GM21515 (cell line): ENCODE results near the gene CACNB4.
"Not testable (repeated sequence)": the region's sequence is repeated elsewhere in the genome, so short reads cannot be mapped to it uniquely, and the experiment has no call there.

Source experiments
- ATAC-seq: cut with Tn5 transposase; IDR thresholded peaks from one replicate; pipeline ENCODE4 v1.9.1; 2021; ENCODE audit not compliant: unreplicated experiment

CACNB4 gene

DNA sequence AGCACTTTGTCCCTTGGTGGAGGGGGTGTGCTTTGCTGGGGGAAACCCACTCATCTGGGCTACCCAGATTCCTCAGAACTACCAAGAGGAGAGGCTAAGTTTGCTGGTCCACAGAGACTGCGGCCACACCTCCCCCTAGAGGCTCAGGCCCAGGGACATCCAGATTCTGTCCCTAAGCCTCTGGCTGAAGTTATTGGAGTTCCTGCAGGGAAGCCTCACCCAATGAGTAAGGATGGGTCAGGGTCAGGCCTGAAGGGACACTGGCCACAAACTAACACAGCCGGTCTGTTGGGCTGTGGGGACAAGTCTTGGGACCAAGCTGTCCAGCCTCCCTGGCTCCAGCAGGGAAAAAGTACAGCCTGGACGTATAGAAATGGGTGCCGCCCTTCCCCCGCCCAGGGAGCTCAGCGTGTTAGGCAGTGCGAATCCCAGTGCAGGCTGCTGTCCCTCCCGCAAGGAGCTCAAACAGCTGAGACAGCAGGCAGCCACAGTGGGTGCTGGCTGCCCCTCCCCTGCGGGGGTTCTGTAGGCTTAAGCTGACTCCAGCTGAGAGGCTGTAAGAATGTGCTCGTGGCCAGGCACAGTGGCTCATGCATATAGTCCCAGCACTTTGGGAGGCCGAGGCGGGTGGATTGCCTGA is 183.7 kb downstream of the CACNB4 start:
- no peak for ATAC-seq

DNA sequence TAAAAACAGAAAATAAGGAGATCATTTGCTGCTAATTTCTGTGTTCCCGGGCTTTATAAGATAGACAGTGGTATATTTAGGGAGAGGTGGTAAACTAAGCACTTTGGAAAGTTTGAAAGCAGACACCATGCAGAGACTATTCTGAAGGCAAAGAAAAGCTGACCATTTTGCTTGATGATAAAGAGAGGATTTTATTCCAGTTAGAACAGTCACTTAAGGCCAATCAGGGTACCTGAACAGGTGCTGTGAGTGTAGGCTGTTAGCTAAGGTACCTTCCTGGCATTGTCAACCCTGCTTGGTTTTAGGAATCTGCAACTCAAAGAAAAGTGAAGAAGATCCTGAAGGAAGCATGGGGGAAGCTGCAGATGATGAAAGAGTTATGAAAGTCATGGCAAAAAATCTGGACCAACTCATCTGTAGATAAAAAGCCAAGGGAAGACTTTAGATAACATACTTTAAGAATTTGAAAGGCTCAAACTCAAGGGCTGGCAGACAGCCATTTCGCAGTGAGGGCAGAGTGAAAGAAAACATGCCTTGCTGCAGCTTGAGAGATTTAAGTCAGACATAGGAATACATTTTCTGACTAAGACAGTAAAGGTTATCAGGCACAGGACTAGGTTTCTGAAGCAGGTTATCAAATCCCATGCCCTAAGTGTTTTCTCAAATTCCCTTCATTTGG is 190.5 kb downstream of the CACNB4 start:
- ATAC-seq = no peak

DNA sequence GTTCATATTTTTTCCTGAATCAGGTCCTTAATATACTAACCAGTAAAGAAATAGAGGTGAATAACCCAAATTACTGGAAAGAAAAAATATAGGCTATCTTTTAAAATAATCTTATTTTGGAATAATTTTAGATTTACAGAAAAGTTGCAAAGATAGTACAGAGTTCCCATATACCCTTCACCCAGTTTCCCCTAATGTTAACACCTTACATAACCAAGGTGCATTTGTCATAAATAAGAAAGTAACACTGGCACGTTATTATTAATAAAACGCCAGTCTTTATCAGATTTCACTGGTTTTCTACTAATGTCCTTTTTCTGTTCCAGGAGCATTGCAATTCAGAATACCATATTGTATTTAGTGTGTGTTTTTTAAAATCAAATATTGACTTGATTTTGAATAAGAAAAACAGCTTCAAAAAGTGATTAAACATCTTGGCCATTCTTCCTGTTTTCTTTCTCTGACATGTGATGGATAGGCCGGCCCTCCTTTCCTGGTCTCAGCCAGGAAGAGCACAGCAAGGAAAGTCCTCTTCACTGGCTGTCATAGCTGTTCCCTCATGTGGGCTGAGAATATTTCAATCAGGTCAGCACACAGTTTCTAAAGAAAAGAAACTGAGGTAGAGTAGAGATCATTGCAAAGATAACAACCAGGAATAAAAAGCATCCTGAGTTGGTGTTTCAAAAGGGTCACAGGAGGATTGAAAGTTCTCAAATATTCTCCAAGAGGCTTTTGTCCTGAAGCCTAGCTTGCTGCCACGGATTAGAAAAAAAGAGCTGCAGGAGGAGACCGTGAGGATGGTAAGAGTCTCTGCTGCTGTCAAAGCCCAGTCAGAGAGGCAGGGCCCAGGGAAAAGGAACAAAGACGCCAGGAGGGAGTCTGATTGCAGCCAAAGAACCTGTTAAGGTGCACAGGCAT is 191.3 kb downstream of the CACNB4 start:
- no peak for ATAC-seq

DNA sequence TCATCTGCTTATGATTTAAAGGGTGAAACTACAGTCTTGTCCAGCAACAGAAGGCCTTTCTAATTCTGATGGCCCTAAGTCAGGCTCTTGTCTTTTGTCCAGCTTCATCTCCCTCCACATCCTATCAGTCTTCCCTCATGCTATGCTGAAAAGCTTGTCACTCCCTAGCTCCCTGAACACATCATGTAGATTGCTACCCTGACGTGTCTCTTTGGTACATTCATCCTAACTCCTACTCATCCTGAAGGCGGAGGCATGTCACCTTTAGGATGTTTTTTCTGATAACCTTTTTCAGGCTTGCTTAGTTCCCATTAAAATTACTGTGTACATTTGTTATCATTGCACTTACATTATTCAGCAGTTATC is 192.2 kb downstream of the CACNB4 start:
- peak; percentile 20 for ATAC-seq

DNA sequence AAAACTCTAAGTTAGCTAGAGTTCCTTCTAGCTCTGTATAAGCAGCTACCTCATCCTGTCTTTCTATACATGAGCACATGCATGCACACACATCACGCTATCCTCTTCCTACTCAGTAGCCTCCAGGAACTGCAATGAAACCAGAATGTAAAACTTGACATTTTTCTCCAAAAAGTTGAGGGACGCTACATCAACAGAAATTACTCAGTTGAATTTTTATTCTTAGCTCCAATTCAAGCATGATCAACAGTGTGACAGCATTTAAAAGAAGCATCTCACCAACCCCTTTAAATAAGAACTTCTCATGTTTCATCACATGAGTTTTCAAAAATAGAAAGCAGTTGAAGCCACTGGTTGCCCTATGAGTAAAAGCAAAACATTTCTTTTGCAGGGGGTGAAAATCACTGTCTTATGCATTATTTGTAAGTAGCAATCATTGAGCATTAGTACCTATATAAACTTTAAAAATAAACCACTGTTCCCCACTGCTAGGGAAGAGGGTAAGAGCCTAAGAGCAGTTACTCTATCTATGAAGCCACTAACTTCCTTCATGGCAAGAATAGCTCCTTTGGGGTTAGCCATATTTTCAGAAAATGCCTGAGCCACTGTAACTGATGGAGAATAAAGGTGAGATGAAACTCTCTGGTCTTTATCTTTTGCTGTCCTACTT is 192.7 kb downstream of the CACNB4 start:
- peak; percentile 74 for ATAC-seq

DNA sequence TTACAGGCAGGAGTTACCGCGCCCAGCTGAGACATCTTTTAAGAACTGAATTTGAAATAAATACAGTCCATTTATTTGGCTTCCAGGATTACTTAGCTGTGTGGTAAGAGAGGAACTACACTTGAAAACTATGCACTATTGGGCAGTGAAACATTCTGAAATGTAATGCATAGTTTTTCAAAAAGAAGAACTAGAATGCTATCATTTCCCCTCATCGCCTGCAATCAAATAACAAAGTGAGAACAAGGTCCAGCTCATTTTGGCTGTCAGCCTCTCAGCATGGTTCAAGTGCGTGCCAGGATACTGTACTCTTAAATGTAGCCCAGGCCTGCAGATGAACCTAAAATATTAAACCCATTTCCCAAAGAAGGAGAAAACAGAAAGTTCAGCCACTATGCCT is 194.0 kb downstream of the CACNB4 start:
- ATAC-seq = no peak

DNA sequence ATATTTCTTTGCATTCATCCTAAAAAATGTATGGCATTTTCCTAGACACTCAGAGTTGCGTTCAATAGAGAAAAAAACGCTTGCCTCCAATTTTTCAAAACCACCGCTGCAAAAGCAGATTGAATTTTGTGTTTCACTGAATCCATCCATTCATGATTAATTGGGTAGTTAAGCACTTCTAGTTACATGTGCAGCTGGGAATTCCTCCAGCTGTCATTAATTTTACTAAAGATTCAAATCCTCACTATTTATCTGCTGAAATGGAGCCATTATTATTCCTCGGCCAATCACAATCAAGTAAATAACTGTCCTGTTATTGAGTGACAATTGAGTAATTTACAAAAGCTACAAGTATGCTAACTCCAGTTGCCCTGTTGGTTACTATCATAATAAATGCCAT is 194.8 kb downstream of the CACNB4 start:
- no peak for ATAC-seq

DNA sequence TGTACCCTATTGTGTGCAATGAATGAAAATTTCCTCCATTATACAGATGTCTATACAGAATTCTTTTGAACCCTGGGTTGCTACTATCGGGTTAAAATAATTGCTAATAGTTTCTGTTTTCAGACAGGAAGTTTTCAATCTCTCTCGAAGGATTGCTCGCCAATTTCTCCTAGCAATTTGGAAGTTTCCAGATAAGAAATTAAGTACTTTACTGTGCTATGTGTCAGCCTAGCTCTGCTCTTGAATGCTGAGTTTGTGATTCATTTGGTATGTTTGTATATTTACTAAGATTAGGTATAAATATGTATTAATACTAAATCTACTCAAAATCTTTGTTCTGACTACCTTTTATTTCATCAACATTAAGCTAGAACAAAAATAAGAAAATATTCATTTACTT is 196.0 kb downstream of the CACNB4 start:
- ATAC-seq = no peak

DNA sequence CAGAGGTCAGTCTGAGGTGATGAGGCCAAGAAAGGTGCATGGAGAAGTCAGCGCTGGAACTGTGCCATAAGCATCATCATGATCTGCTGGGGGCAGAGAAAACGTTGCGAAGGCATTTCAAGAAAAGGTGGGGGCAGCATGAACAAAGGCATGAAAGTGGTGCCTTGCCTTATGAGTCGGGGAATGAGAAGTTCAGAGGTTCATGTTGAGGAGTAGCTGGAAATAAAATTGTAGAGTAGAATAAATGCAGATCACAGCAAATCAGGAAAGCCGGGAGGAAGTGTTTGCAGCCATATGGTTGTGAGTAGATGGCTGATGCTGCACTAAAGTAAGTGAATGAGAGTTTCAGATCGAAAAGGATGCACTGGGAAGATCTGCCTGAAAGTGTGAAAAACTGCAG is 198.5 kb downstream of the CACNB4 start:
- no peak for ATAC-seq

DNA sequence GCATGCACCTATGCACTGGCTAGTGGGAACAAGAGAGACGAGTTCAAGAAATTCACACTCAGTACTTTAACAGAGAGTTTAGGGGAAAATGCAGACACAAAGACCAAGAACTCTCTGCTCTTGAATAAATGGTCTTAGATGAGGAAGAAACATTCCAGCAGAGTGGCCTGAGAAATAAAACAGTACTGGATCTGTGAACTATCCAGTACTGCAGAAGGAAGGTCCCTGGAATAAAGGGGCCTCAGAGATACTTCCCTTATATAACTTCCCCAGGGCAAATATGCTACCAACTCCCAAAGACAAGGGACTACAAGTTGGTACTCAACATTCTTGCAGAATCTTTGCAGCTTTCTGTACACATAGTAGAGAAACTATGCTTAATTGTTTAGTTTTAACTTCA is 199.7 kb downstream of the CACNB4 start:
- ATAC-seq = no peak

DNA sequence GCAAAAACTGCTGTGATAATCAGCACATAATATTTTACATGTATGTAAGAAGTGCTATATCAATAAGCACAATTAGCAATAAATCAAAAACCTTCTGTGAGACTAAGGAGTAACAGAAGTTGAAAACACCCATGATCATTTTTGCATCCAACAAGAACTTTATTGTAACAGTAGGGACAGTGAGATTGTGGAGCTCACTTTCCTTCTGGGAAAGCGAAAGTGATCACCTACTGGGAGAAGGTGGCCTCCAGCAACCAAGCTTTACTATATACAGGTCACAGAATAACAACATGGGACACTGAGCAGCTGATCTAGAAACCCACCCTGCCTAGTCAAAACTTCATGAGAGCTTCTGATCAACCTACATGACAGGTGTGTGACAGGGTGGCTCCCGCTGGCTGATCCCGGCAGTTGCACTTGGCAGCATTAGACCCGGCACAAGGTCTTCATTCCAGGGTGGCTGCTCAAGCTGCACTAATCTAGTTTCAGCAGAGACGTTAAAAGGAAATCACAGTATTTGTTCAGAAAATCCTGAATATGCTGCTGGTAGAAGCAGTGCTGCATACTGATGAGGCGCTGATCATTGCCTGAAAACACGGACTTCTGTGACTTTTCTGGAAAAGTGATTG is 207.2 kb downstream of the CACNB4 start:
- ATAC-seq = no peak

DNA sequence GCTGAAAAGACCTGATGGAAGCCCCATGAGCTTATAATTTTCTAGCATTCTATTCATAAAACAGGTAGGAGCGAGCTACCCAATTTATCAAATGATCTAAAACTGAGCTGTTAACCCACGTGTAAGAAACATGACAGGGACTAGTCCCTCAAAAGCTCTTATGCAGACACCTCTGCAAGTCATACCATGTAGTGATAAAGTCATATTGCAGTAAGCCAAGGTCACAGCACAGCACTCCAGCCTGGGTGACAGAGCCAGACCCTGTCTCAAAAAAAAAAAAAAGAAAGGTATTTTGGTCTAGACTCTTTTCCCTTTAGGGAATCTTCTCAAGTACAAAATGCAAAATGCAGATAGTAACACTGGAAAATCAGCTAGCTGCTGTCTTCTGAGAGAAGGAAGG is 211.7 kb downstream of the CACNB4 start:
- ATAC-seq = no peak

DNA sequence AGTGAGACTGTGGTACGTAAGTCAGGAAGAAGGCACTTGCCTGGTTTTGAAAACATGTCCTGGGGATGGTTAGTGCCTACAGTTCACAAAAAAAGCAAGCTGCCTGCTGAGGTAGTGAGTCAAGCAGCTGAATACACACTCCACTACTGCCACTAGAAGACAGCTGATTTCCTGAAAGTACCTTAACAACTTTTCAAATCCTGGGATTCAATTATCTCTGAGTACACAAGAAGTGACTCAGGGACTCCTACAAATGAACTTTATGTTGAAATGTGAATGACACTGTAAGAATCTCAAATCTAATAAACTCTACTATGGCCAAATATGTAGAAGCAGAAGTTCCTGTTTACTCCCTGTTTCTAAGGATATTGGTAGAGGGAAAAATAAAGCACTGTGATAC is 212.6 kb downstream of the CACNB4 start:
- ATAC-seq = no peak

DNA sequence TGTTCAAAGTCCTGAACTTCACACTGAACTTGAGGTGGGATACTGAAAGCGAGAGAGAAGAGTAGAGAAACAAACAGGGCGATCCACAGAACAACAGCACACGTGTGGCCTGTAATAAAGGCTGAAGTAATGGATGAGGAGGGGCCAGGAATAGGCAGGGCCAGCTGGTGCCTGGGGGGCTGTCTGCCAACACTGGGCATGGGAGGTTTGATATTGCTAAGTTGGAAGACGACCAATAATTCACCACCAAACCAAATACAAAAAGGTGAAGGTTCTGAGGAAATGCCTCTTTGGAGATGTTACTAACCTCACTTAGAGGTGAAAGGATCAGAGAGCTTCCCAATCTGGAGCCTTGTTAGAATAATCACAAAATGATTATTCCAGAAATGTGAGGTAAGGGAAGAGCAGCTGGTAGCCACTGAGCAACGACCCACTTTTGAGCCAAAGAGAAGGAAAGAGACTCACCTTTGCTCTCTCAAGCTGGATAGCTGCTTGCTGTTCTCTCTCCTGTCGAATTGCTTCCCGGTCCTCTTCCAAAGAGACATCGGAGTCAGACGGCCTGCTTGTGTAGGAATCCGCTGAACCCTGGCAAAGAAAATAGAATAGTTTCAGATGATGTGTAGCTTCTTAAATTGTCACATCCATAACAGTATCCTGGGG is 215.9 kb downstream of the CACNB4 start:
- no peak for ATAC-seq

DNA sequence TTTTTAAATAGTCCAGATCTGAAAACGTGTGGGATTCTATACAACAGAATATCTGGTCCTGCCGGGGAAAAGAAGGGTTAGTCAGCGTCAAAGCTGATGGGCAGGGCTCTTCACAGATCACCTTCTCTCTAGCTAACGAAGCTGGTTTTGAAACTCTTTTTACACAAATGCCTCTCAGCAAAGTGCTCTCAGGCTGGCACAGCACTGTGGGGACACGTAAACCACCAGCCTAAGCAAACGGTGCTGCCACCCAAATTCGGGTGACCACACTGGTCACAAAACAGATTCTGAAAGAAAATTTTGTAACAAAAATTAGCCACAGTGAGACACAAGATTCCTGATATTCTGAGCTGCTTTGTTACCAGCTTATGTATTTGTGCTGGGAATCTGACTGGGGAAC is 217.5 kb downstream of the CACNB4 start:
- no peak for ATAC-seq

DNA sequence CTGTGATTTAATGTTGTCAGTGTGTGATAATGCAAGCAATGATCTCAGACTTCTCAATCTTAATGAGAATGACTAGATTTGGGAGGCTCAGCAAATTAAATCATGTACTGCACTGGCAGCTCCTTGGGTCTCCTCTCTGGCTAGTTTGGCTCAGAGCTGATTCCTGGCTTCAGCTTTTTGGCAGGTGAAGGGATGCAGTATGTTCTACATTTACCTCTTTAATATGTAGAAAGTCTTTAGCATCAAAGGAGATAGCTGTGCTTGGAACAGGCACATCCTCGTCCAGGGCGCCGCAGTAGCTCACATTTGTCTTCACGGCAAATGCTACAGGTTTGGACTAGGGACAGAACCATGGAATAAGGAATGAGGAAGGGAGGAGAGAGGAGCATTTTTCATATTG is 218.3 kb downstream of the CACNB4 start:
- ATAC-seq = no peak

DNA sequence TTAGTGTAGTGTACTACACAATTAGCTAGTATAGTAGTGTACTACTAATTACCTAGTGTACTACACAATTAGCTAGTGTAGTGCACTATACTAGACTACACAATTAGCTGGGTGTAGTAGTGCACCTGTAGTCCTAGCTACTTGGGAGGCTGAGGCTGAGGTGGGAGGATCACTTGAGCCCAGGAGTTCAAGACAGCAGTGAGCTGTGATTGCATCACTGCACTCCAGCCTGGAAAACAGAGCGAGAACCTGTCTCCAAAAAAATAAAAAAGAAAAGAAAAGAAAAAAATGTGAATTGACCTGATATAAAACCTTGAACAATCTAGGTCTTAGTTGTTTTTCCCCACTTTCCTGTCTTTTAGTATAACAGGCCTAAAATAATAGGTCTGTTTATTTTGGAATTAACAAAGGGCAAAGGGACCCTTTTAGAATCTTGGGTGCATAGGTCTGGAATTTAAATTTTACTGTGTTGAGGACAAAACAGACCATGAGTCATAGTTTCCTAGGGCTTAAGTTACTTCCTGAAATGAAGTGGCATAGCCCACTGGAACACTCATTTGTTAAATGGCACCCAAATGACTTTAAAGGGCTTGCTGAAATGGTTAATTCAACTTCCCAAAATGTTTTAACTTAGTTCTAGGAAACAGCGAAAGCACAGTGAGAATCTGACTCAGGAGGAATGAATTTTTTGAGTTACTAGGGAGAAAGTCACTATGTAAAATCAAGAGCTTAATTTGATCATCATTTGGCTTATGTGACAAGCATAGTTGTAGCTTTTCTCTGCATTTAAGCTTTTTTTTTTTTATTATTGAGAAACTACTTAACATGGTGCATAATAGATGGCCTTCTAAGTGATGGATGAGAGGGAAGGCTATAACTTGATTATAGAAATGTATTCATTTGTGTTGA is 219.9 kb downstream of the CACNB4 start:
- ATAC-seq = no peak

DNA sequence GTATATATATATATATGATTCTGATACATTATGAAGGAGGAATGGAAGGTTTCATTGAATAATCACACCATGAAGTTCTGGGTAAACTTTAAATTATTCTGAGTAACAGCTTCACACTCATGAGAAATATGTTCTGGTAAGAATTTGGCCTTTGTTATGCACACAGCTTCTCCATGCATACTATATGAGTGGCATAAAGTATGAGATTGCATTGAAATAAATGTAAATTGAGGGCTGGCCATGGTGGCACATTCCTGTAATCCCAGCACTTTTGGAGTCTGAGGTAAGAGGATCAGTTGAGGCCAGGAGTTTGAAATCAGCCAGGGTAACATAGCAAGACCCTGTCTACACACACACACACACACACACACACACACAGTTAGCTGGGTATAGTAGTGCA is 220.6 kb downstream of the CACNB4 start:
- no peak for ATAC-seq

DNA sequence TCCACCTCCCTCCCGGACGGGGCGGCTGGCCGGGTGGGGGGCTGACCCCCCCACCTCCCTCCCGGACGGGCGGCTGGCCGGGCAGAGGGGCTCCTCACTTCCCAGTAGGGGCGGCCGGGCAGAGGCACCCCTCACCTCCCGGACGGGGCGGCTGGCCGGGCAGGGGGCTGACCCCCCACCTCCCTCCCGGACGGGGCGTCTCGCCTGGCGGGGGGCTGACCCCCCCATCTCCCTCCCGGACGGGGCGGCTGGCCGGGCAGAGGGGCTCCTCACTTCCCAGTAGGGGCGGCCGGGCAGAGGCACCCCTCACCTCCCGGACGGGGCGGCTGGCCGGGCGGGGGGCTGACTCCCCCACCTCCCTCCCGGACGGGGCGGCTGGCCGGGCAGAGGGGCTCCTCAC is 223.2 kb downstream of the CACNB4 start:
- not testable (repeated sequence) for ATAC-seq
